BLaER1 (cell line): ENCODE data around the gene CEP43.
A peak's percentile ranks its signal among the peaks of the same experiment; 100 is the strongest.

ENCODE experiments used
- H3K27ac ChIP-seq: shearing (Covaris generic); formaldehyde crosslinking; 2 replicates; pipeline ENCODE4 v1.8.1; 2022
- H3K27me3 ChIP-seq: shearing (Covaris generic); formaldehyde crosslinking; 2 replicates; pipeline ENCODE4 v1.8.1; 2022
- H3K36me3 ChIP-seq: shearing (Covaris generic); formaldehyde crosslinking; 2 replicates; pipeline ENCODE4 v1.8.1; 2022
- H3K4me1 ChIP-seq: shearing (Covaris generic); formaldehyde crosslinking; 2 replicates; pipeline ENCODE4 v1.8.1; 2022
- H3K4me2 ChIP-seq: shearing (Covaris generic); formaldehyde crosslinking; 2 replicates; pipeline ENCODE4 v1.8.1; 2022
- H3K4me3 ChIP-seq: shearing (Covaris generic); formaldehyde crosslinking; 2 replicates; pipeline ENCODE4 v1.8.1; 2022
- H3K9ac ChIP-seq: shearing (Covaris generic); formaldehyde crosslinking; 2 replicates; pipeline ENCODE4 v1.8.1; 2022
- H3K9me3 ChIP-seq: shearing (Covaris generic); formaldehyde crosslinking; 2 replicates; pipeline ENCODE4 v1.8.1; 2022
- H4K20me1 ChIP-seq: shearing (Covaris generic); formaldehyde crosslinking; 2 replicates; pipeline ENCODE4 v1.8.1; 2022
- Cebpa-rat ChIP-seq: shearing (Covaris generic); IDR thresholded peaks from 2 replicates; pipeline ENCODE4 v1.8.1; 2022

The CEP43 gene

GRCh38 chr6:167034056-167034455, 34.9 kb downstream of the CEP43 start:
- no peaks in the 10 kb centered on the region for H3K9me3 ChIP-seq
- peaks cover 89% of the 10 kb centered on the region for H3K36me3 ChIP-seq
- no peak overlapping the region for H3K4me3 ChIP-seq
- no peak overlapping the region for H3K9ac ChIP-seq
- no peak for TF ChIP-seq Cebpa-rat
- H3K4me1 ChIP-seq: no peaks in the 10 kb centered on the region
- H3K27ac ChIP-seq: no peak overlapping the region
- no peak overlapping the region for H3K4me2 ChIP-seq
- H4K20me1 ChIP-seq: 0 out of 2 replicates have a peak, but pooled peaks cover 5% of the 10 kb centered on the region
- no peaks in the 10 kb centered on the region for H3K27me3 ChIP-seq

- H3K4me1 ChIP-seq: peaks cover 11% of the 10 kb centered on the region; the same call in 1 of the 2 replicates
- H4K20me1 ChIP-seq: 0 out of 2 replicates have a peak, but pooled peaks cover 5% of the 10 kb centered on the region
- no peaks in the 10 kb centered on the region for H3K9me3 ChIP-seq
- no peak for TF ChIP-seq Cebpa-rat
- H3K27me3 ChIP-seq: no peaks in the 10 kb centered on the region
- H3K36me3 ChIP-seq: peaks cover 74% of the 10 kb centered on the region
- H3K4me3 ChIP-seq: no peak overlapping the region
- no peak overlapping the region for H3K4me2 ChIP-seq
- no peak overlapping the region for H3K27ac ChIP-seq
- no peak overlapping the region for H3K9ac ChIP-seq
Observed at GRCh38 chr6:167037762-167038161, 38.6 kb downstream of the CEP43 start.

GRCh38 chr6:167044696-167045095, 45.5 kb downstream of the CEP43 start:
- Histone ChIP-seq H3K4me3 (no peak overlapping the region), H3K9ac (no peak overlapping the region), H4K20me1 (no peaks in the 10 kb centered on the region), H3K9me3 (no peaks in the 10 kb centered on the region), H3K27me3 (no peaks in the 10 kb centered on the region), H3K4me2 (no peak overlapping the region), H3K36me3 (peaks cover 26% of the 10 kb centered on the region), H3K4me1 (peaks cover 34% of the 10 kb centered on the region), H3K27ac (no peak overlapping the region)
- TF ChIP-seq Cebpa-rat: no peak

DNA sequence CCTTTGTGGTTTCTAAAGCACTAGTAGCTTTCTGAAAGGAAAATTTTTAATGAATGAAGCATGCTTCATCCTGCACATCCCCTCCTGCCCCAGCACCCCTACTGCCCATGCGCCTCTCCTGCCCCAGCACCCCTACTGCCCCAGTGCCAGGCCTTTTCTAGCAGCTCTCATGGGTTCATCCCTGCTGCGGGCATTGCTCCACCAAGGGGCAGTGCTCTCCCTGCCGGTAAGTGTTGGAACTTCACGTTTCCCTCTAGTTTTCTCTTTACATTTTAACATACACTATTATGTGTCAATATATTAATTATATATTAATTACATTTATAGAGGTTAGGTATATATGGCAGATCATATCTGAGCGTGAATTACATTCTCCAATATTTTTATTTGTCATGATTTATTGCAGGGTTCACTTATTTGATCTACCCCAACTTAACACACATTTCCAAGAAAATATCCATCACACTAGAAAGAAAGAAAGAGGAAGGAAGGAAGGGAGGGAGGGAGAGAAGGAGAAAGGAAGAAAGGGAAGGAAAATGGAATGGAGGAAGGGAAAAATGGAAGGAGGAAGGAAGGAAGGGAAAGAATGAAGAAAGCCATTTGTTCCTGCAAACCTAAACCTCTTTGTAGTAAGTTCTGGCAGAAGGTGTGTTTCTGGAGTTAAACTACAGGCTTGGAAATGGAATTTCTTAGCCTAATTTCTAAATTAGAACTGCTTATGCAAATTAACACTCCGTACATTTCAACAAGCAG, 46.8 kb downstream of the CEP43 start:
- Histone ChIP-seq H3K27ac (no peak overlapping the region), H3K4me2 (peak overlapping the region; percentile 61), H3K36me3 (peaks cover 18% of the 10 kb centered on the region), H3K4me1 (peaks cover 33% of the 10 kb centered on the region), H3K9ac (no peak overlapping the region), H3K4me3 (no peak overlapping the region), H3K9me3 (no peaks in the 10 kb centered on the region), H3K27me3 (no peaks in the 10 kb centered on the region), H4K20me1 (no peaks in the 10 kb centered on the region)
- TF ChIP-seq Cebpa-rat: no peak

DNA sequence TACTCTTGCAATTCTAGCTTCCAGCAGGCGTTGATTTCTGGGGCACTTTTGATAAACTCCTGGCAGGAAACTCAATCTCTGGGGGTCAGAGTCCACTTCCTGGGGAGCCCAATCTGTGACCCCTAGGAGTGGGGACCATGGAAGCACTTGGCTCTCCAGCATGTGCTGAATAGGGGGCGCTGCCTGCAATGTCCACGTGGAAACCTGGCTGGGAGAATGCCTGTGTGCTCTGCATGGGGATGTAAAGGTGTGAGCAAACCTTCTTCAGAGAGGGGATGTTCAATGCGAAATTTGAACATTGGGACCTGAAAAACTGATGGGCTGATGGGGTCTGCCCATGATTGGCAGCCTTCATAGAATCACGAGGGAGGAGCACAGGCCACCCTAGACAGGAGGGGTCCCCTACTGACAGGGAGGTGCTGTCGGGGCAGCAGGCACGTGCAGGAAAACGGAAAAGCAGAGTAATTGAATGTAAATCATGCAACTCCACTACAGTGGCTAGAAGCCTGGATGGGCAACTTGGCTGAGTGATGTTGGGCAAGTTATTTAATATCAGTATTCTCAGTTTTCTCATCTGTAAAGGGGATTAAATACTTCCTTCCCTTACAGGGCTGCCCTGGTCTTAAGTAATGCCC, 47.8 kb downstream of the CEP43 start:
- H3K9ac ChIP-seq: 0 out of 2 replicates have a peak overlapping the region, but pooled peaks have one; percentile 39
- H3K36me3 ChIP-seq: peaks cover 18% of the 10 kb centered on the region
- H3K4me1 ChIP-seq: peaks cover 24% of the 10 kb centered on the region
- H3K27me3 ChIP-seq: no peaks in the 10 kb centered on the region
- no peaks in the 10 kb centered on the region for H4K20me1 ChIP-seq
- no peaks in the 10 kb centered on the region for H3K9me3 ChIP-seq
- peak overlapping the region; percentile 36 for H3K27ac ChIP-seq
- no peak for TF ChIP-seq Cebpa-rat
- H3K4me2 ChIP-seq: peak overlapping the region; percentile 61
- H3K4me3 ChIP-seq: no peak overlapping the region

DNA sequence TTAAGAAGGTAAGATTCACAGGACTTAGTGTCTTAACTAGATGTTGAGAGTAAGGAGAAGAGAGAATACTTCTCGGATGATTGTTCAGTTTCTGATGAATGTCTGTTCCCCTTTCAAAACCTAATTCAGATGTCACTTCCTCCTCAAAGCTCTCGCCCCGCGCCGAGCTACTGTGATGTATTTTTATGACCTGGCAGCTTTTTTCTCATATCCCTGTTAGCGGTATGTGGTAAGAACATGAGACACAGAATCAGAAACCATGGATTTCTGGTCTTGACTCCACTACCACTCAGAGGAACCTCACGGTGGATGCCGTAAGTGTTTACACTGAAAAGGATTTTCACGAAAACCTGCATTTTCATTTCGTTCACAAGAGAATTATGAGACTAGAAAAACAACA, 48.4 kb downstream of the CEP43 start:
- Histone ChIP-seq H3K27me3 (no peaks in the 10 kb centered on the region), H3K9ac (0 out of 2 replicates have a peak overlapping the region, but pooled peaks have one; percentile 39), H3K4me1 (peaks cover 24% of the 10 kb centered on the region), H4K20me1 (no peaks in the 10 kb centered on the region), H3K36me3 (peaks cover 14% of the 10 kb centered on the region), H3K27ac (peak overlapping the region; percentile 36), H3K4me2 (peak overlapping the region; percentile 61), H3K4me3 (no peak overlapping the region), H3K9me3 (no peaks in the 10 kb centered on the region)
- no peak for TF ChIP-seq Cebpa-rat
